Fibroblast of mammary gland (primary cell): ENCODE data around the gene ZNF605.
"Not testable (repeated sequence)": the region's sequence is repeated elsewhere in the genome, so short reads cannot be mapped to it uniquely, and the experiment has no call there.

Experiments used
- DNase-seq: peaks from one replicate; pipeline ENCODE4 v3.0.0-alpha.2; 2010; ENCODE audit warnings: low read depth
- H3K4me3 ChIP-seq: 2 replicates; pipeline ENCODE4 v1.5.1; 2011; ENCODE audit warnings: low read depth, mild to moderate bottlenecking, low read length, moderate library complexity; ENCODE audit not compliant: control insufficient read depth
- CTCF ChIP-seq: conservative IDR thresholded peaks from 2 replicates; pipeline ENCODE4 v1.5.1; 2011; ENCODE audit warnings: low read depth, low read length, inconsistent platforms; ENCODE audit not compliant: control insufficient read depth, insufficient read depth

The ZNF605 gene

GRCh38 chr12:132967736-132968135, 11.6 kb upstream of the ZNF605 start:
- no peak for TF ChIP-seq CTCF
- no peak overlapping the region for H3K4me3 ChIP-seq
- no peak for DNase-seq

- DNase-seq = no peak
- H3K4me3 ChIP-seq = no peak overlapping the region
- no peak for TF ChIP-seq CTCF
These were observed 10.7 kb upstream of the ZNF605 start for GRCh38 chr12:132966676-132967415.

GRCh38 chr12:132965796-132966195, 9.7 kb upstream of the ZNF605 start:
- TF ChIP-seq CTCF = no peak
- no peak overlapping the region for H3K4me3 ChIP-seq
- no peak for DNase-seq

- not testable (repeated sequence) for H3K4me3 ChIP-seq
- DNase-seq = peak; percentile 23
- peak; percentile 30 for TF ChIP-seq CTCF
These were observed 7.8 kb upstream of the ZNF605 start for GRCh38 chr12:132963947-132964346.

GRCh38 chr12:132961790-132962189, 5.7 kb upstream of the ZNF605 start:
- DNase-seq, H3K4me3 ChIP-seq: not testable (repeated sequence)

GRCh38 chr12:132955094-132956010, 754 bp downstream of the ZNF605 start:
- peak; percentile 79 for DNase-seq

More at GRCh38 chr12:132955094-132956010, 754 bp downstream of the ZNF605 start:
- no peak for TF ChIP-seq CTCF
- H3K4me3 ChIP-seq = peak overlapping the region; percentile 89
